ENCODE data around the gene KCNG2.

The KCNG2 gene

GRCh38 chr18:79923896-79924585 is 126.3 kb downstream of the KCNG2 start:
- DNase-seq (ENCODE audit: low read depth in 2 of 2) = no peak

DNA sequence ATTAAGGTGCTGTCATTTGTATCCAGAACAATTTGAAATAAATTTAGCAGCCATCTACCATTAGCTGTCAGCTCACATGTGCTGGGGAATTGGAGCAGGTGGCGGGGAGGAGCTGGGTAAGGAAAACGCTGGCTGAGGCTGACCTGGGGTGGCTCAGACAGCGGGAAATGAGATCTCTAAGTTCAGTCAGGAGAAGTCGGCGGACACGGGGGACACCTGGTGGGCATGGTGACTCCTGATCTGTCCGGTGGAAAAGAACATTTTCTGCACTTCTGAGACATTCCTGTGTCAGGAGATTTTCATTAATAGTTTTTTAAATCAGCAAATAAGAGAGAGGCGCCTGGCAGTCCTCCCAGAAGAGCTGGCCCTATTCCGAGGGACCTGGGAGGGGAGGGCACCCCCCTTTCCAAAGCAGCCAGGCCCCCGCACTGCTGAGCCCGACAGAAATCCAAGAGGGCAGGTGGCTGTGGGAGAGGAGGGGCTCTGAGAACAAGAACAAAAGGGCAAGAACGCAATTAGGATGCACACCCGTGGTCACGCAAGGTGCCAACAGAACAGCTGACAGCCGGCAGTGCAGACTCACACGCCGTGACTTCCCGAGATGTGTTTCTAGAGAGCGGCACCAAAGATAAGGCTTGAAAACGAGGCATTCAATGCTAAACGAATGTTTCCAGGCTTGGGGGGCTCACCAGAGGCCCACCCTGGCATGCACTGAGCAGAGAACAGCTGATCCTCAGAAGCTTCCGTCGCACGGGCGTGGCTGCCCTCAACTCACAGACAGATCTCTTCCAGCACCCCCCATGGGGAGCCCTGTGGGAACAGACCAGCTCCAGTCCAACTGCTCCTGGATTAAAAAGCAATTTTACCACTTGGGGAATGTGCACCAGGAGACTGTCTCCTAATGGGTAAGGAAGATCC is 127.3 kb downstream of the KCNG2 start:
- no peak for DNase-seq (ENCODE audit: low read depth in 2 of 2)

GRCh38 chr18:79926306-79926705 is 128.6 kb downstream of the KCNG2 start:
- no peak for DNase-seq (ENCODE audit: low read depth in 2 of 2)

- no peak for DNase-seq (ENCODE audit: low read depth in 2 of 2)
Observed at GRCh38 chr18:79926715-79927606, 129.2 kb downstream of the KCNG2 start.

DNA sequence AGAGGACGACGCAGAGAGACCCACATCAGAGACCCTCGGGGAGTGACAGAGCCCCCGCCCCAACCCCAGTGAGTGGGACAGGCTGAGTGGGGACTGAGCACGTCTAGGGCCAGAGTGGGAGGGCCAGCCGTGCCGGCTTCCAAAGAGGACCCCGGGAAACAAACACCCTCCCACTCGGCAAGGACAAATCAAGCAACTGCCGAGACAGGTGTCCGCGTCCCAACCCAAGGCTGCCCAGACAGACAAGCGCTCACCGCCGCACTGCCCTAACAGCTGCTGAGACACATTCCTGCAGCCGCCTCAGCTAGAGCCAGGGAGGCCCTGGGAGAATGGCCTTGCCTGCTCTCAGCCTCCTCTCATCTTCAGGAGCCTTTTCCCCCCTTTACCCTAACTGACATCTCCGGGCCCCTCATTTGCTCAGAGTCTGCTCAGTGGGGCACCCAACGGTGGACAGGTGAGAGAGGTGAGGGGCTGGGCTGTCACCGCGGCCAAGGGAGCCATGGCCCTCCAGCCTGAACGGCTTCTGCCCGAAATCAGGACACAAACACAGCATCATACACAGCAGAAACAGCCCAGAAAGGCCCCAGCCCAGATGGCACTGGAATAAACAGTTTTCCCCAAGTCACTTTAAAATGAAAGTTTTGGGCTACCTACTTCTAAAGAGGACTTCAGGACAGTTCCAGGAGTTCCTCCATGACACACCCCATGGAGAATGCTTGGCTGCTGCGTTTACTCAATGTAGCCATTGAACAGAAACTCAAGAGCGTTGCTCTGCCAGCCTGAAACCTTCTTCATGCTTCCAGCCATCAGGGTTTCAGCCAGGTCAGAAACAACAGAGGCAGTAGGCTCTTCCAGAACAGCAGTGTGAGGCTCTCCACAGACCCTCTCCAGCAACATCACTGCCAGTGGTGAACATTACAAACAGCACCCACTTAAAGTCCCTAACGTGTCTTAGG is 130.1 kb downstream of the KCNG2 start:
- no peak for DNase-seq (ENCODE audit: low read depth in 2 of 2)

- no peak for DNase-seq (ENCODE audit: low read depth in 2 of 2)
Observed at GRCh38 chr18:79928563-79928960, 130.8 kb downstream of the KCNG2 start.

DNA sequence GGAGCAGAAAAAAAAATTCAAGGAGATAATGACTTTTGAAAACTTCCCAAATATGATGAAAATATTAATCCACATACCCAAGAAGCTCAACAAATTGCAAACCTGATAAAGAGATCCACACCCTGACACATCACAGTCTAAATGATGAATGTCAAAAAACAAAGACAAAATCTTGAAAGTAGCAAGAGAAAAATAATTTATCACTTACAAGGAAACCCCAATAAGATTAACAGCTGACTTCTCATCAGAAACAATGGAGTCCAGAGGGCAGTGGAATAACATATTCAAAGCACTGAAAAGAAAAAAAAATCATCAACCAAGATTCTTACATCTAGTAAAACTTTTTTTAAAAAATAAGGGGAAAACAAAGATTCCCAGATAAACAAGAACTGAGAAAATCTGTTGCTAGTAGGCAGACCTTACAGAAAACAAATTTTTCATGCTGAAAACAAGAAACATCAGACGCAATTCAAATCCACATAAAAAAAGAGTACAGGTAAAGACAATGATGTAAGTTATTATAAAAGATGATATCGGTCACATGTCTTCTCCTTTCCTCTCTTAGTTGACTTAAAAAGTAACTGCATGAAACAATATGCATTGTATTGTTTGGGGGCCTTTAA is 132.4 kb downstream of the KCNG2 start:
- no peak for DNase-seq (ENCODE audit: low read depth in 2 of 2)

- DNase-seq (ENCODE audit: low read depth in 2 of 2) = no peak
Observed at GRCh38 chr18:79931475-79931874, 133.7 kb downstream of the KCNG2 start.

DNA sequence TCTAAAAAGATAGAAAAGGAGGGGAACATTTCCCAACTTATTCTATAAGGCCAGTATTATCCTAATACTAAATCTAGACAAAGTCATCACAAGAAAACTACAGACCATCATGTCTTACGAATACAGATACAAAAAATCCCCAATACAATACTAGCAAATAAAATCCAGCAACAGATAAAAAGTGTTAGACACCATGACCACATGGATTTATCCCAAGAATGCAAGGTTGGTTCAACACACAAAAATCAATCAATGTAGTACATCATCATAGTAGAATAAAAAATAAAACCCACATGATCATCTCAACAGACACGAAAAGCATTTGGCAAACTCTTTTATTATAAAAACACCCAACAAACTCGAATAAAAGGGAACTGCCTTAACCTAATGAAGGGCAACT is 135.2 kb downstream of the KCNG2 start:
- no peak for DNase-seq (ENCODE audit: low read depth in 2 of 2)

- no peak for DNase-seq (ENCODE audit: low read depth in 2 of 2)
Observed at GRCh38 chr18:79933765-79934164, 136.0 kb downstream of the KCNG2 start.

GRCh38 chr18:79934311-79935097 is 136.8 kb downstream of the KCNG2 start:
- no peak for DNase-seq (ENCODE audit: low read depth in 2 of 2)

- no peak for DNase-seq (ENCODE audit: low read depth in 2 of 2)
Observed at GRCh38 chr18:79935098-79935480, 137.4 kb downstream of the KCNG2 start.

GRCh38 chr18:79935499-79935898 is 137.8 kb downstream of the KCNG2 start:
- no peak for DNase-seq (ENCODE audit: low read depth in 2 of 2)

GRCh38 chr18:79935925-79936324 is 138.2 kb downstream of the KCNG2 start:
- DNase-seq (ENCODE audit: low read depth in 2 of 2) = no peak

DNA sequence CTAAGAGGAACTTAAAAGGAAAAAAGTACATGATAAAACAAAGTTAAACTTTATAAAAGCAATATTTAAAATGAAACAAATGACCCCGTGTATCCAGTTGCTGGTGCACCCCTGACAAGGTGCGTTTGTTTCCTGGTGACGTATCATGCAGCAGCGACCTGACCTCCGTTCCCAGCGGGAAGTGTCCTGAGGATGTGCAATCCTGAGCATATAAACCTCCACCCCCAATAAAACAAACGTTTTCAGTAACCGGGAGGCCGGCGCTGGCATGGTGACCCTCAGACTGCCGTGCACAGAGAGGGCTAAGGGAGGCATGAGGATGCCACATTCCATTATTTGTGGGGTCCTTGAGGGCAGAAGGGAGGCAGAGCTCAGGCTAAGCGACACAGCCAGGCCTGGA is 138.9 kb downstream of the KCNG2 start:
- no peak for DNase-seq (ENCODE audit: low read depth in 2 of 2)

- no peak for DNase-seq (ENCODE audit: low read depth in 2 of 2)
Observed at GRCh38 chr18:79937103-79937860, 139.5 kb downstream of the KCNG2 start.

DNA sequence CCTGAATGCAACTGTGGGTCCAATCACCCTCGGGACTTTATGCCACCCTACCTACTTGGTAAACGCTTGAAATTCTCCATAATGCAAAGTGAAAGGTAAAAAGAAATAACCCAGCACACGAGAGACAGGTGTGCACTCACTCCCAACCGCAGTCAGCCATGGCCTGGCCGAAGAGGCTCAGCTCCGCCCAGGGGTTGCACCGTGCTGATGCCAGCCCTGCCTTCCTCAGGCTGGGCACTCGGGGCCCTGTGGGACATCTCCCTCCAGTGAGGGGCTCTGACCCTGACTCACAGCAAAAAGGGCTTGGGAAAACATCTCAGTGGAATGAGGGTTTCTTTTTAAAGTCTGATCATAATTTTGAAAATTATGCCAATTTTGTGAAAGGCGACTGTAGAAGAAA is 140.5 kb downstream of the KCNG2 start:
- no peak for DNase-seq (ENCODE audit: low read depth in 2 of 2)

DNA sequence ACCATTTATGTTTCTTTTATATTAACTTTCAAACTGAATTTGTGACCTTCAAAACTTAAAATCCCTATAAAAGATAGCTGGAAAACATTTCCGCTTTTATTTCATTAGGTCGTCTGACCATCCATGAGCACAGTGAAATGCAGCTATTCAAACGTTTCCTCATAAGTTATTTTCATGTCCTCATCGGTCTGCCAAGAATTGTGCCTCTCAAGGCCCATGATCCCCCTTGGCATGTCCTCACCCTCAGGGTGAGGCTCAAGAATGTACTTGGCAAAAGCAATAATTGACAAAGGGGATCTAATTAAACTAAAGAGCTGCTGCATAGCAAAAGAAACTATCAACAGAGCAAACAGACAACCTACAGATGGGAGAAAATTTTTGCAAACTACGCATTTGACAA is 141.4 kb downstream of the KCNG2 start:
- DNase-seq (ENCODE audit: low read depth in 2 of 2) = no peak
